ENCODE measurements around the gene PIAS4. TPM values are rescaled to one million over a fixed set of nuclear protein-coding genes. Genes with fewer than 3 reads are reported as not detected.
A peak's percentile ranks its signal among the peaks of the same experiment; 100 is the strongest.

The PIAS4 gene
- total and polyA plus RNA-seq, 8 donors, result 6.6 to 93.6 (median 16.1) TPM

GRCh38 chr19:4031420-4031819, 23.9 kb downstream of the PIAS4 start:
- H3K4me3 ChIP-seq, result no peak overlapping the region
- H3K4me1 ChIP-seq, result no peaks in the 10 kb centered on the region
- whole genome bisulfite sequencing, 5 donors, result 72 to 79% (median 75%) methylated on average over 10 to 11 of the region's 11 CpGs
- no peak for DNase-seq
- H3K27ac ChIP-seq, result no peak overlapping the region
- intact Hi-C loops (cut with DNase I; ENCODE audit: low total_unique reads), result no loop called here
- H3K27me3 ChIP-seq, result no peaks in the 10 kb centered on the region
- peaks cover 41 to 98% (median 92%) of the 10 kb centered on the region in 4 donors for H3K36me3 ChIP-seq
- TF ChIP-seq EP300 (IDR thresholded peaks at IDR 0.05) (no peak), POLR2A (IDR thresholded peaks at IDR 0.05) (no peak), POLR2AphosphoS5 (IDR thresholded peaks at IDR 0.05) (no peak)
- TF ChIP-seq, protein P1, sequence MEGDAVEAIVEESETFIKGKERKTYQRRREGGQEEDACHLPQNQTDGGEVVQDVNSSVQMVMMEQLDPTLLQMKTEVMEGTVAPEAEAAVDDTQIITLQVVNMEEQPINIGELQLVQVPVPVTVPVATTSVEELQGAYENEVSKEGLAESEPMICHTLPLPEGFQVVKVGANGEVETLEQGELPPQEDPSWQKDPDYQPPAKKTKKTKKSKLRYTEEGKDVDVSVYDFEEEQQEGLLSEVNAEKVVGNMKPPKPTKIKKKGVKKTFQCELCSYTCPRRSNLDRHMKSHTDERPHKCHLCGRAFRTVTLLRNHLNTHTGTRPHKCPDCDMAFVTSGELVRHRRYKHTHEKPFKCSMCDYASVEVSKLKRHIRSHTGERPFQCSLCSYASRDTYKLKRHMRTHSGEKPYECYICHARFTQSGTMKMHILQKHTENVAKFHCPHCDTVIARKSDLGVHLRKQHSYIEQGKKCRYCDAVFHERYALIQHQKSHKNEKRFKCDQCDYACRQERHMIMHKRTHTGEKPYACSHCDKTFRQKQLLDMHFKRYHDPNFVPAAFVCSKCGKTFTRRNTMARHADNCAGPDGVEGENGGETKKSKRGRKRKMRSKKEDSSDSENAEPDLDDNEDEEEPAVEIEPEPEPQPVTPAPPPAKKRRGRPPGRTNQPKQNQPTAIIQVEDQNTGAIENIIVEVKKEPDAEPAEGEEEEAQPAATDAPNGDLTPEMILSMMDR (IDR thresholded peaks at IDR 0.05), result no peak
- H3K9me3 ChIP-seq, result no peaks in the 10 kb centered on the region

- Histone ChIP-seq H3K36me3 (peaks cover 51 to 98% (median 93%) of the 10 kb centered on the region in 4 donors), H3K9me3 (no peaks in the 10 kb centered on the region)
- intact Hi-C loops (cut with DNase I; ENCODE audit: low total_unique reads), result no loop called here
These were observed 24.9 kb downstream of the PIAS4 start for GRCh38 chr19:4032436-4032835.

DNA sequence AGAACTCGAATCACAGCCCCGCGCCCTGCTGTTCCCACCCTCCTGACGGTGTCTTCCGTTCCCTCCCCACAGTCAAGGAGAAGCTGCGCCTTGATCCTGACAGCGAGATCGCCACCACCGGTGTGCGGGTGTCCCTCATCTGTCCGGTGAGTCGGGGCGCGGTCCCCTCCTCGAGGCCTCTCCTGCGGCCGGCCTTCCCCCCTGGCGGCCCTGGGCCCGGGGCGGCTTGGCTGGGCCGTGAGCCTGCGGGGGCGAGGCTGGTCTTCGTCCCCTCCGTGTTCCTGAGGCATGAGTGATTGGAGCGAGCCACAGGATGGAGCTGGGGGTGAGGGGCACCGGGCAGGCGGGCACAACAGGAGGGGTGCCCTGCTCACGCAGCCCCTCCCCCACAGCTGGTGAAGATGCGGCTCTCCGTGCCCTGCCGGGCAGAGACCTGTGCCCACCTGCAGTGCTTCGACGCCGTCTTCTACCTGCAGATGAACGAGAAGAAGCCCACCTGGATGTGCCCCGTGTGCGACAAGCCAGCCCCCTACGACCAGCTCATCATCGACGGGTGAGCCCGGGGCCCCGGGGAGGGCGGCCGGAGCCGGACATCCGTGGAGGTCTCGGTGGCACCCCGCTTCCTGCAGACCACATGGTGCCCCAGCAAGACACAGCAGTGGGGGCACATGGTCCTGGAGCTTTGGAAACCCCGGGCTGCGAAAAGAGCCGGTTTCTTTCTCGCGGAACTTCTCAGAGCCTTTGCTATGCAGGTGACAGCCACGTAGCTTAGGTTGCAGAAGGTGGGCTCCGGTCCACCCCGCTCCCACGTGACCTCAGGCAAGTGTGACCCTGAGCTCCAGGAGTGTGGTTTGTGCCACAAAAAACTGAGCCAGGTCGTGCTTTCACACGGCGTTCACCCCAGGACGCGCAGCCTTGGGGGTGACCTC, 25.8 kb downstream of the PIAS4 start:
- no peak for DNase-seq
- Histone ChIP-seq H3K36me3 (peaks cover 59 to 98% (median 93%) of the 10 kb centered on the region in 4 donors), H3K9me3 (no peaks in the 10 kb centered on the region), H3K4me3 (no peak overlapping the region), H3K4me1 (peaks cover 0 to 3% (median 1%) of the 10 kb centered on the region in 4 donors), H3K27me3 (no peaks in the 10 kb centered on the region), H3K27ac (no peak overlapping the region)
- 83 to 91% (median 89%) methylated on average over 26 to 63 of the region's 63 CpGs for WGBS, 5 donors
- intact Hi-C loops (cut with DNase I; ENCODE audit: low total_unique reads), result no loop called here
- TF ChIP-seq EP300 (IDR thresholded peaks at IDR 0.05), result no peak
- TF ChIP-seq, protein P1 (IDR thresholded peaks at IDR 0.05), result no peak
- TF ChIP-seq POLR2A (IDR thresholded peaks at IDR 0.05), result no peak
- TF ChIP-seq POLR2AphosphoS5 (IDR thresholded peaks at IDR 0.05), result no peak

More at GRCh38 chr19:4032436-4032835, 24.9 kb downstream of the PIAS4 start:
- no peak for DNase-seq
- no peaks in the 10 kb centered on the region for H3K27me3 ChIP-seq
- 69 to 79% (median 73%) methylated on average over 3 to 16 of the region's 16 CpGs for whole genome bisulfite sequencing, 5 donors
- no peak overlapping the region for H3K4me3 ChIP-seq
- no peak for TF ChIP-seq EP300 (IDR thresholded peaks at IDR 0.05)
- TF ChIP-seq, protein P1 (IDR thresholded peaks at IDR 0.05), result no peak
- no peak for TF ChIP-seq POLR2A (IDR thresholded peaks at IDR 0.05)
- no peak for TF ChIP-seq POLR2AphosphoS5 (IDR thresholded peaks at IDR 0.05)
- H3K4me1 ChIP-seq, result no peaks in the 10 kb centered on the region
- no peak overlapping the region for H3K27ac ChIP-seq

- H3K4me1 ChIP-seq, result peaks cover 0 to 13% (median 10%) of the 10 kb centered on the region in 4 donors
- H3K36me3 ChIP-seq, result peaks cover 49 to 93% (median 89%) of the 10 kb centered on the region in 4 donors
- no peak for TF ChIP-seq POLR2AphosphoS5 (IDR thresholded peaks at IDR 0.05)
- TF ChIP-seq, protein P1 (IDR thresholded peaks at IDR 0.05), result no peak
- H3K9me3 ChIP-seq, result no peaks in the 10 kb centered on the region
- intact Hi-C loops (cut with DNase I; ENCODE audit: low total_unique reads), result no loop called here
- no peak for DNase-seq
- no peaks in the 10 kb centered on the region for H3K27me3 ChIP-seq
- whole genome bisulfite sequencing, 5 donors, result 71 to 86% (median 80%) methylated on average over 15 to 34 of the region's 34 CpGs
- no peak overlapping the region for H3K4me3 ChIP-seq
- peak overlapping the region in 1 of 5 donors; percentile 11 for H3K27ac ChIP-seq
These were observed 26.8 kb downstream of the PIAS4 start for GRCh38 chr19:4034048-4035017.
